Neural progenitor cell (in vitro differentiated cells): Measurements from ENCODE around the gene RAI14. TPM values are rescaled to one million over a fixed set of nuclear protein-coding genes. Genes with fewer than 3 reads are reported as not detected.

Experiments used
- DNase-seq: peaks from one replicate; pipeline ENCODE4 v3.0.0-alpha.2; 2016; ENCODE audit warnings: low spot score
- H2AFZ ChIP-seq: fragments of 200-600 bp; sonication (generic); replicated peaks from 2 replicates; pipeline ENCODE4 v1.6.1; 2016; ENCODE audit warnings: antibody characterized with exemption
- H3F3A ChIP-seq: fragments of 200-600 bp; sonication (generic); 2 replicates; pipeline ENCODE4 v1.6.1; 2016; ENCODE audit warnings: antibody characterized with exemption, low read depth
- H3K27ac ChIP-seq: fragments of 200-600 bp; sonication (generic); 2 replicates; pipeline ENCODE4 v1.5.1; 2016; ENCODE audit warnings: mild to moderate bottlenecking
- H3K27me3 ChIP-seq: fragments of 200-600 bp; sonication (generic); 2 replicates; pipeline ENCODE4 v1.6.1; 2016; ENCODE audit warnings: mild to moderate bottlenecking, moderate library complexity
- H3K36me3 ChIP-seq: fragments of 200-600 bp; sonication (generic); 2 replicates; pipeline ENCODE4 v1.5.1; 2016
- H3K4me1 ChIP-seq: fragments of 200-600 bp; sonication (generic); 2 replicates; pipeline ENCODE4 v1.6.1; 2016; ENCODE audit warnings: mixed run types
- H3K4me2 ChIP-seq: fragments of 200-600 bp; sonication (generic); 2 replicates; pipeline ENCODE4 v1.6.1; 2016
- H3K4me3 ChIP-seq: fragments of 200-600 bp; sonication (generic); 2 replicates; pipeline ENCODE4 v1.5.1; 2016
- H3K79me2 ChIP-seq: fragments of 200-600 bp; sonication (generic); 2 replicates; pipeline ENCODE4 v1.6.1; 2016; ENCODE audit warnings: low read depth
- H3K9ac ChIP-seq: fragments of 200-600 bp; sonication (generic); 2 replicates; pipeline ENCODE4 v1.6.1; 2016
- H3K9me3 ChIP-seq: fragments of 200-600 bp; sonication (generic); 2 replicates; pipeline ENCODE4 v1.5.1; 2016; ENCODE audit warnings: low read depth
- H4K20me1 ChIP-seq: fragments of 200-600 bp; sonication (generic); 2 replicates; pipeline ENCODE4 v1.6.1; 2016; ENCODE audit warnings: low read depth
- H3K27ac Mint-ChIP-seq: 3 replicates; pipeline ENCODE4 v1.8.0; 2021; ENCODE audit warnings: mixed read lengths
- H3K27me3 Mint-ChIP-seq: 2 replicates; pipeline ENCODE4 v1.8.0; 2022; ENCODE audit warnings: low read depth, mild to moderate bottlenecking, inconsistent platforms, moderate library complexity, mixed read lengths; ENCODE audit not compliant: insufficient read depth
- H3K36me3 Mint-ChIP-seq: 3 replicates; pipeline ENCODE4 v1.8.0; 2021; ENCODE audit warnings: mixed read lengths
- H3K4me1 Mint-ChIP-seq: 3 replicates; pipeline ENCODE4 v1.8.0; 2021; ENCODE audit warnings: mixed read lengths
- H3K4me3 Mint-ChIP-seq: 3 replicates; pipeline ENCODE4 v1.8.0; 2021; ENCODE audit warnings: mild to moderate bottlenecking, moderate library complexity, mixed read lengths
- H3K9me3 Mint-ChIP-seq: 3 replicates; pipeline ENCODE4 v1.8.0; 2020; ENCODE audit warnings: mixed read lengths
- CTCF ChIP-seq: fragments of 200-600 bp; sonication (generic); IDR thresholded peaks from 2 replicates; pipeline ENCODE4 v1.5.1; 2017; ENCODE audit warnings: antibody characterized with exemption, mild to moderate bottlenecking
- EZH2 ChIP-seq: fragments of 200-600 bp; sonication (generic); IDR thresholded peaks from 2 replicates; pipeline ENCODE4 v1.6.1; 2017; ENCODE audit warnings: antibody characterized with exemption, mild to moderate bottlenecking, moderate library complexity
- EZH2phosphoT487 ChIP-seq: fragments of 200-600 bp; sonication (generic); IDR thresholded peaks from 2 replicates; pipeline ENCODE4 v1.6.1; 2017; ENCODE audit warnings: antibody characterized with exemption
- total RNA-seq: library from RNA; depleted of rRNA; stranded (reverse); fragments of >200 nt; gene quantifications from 2 replicates; pipeline ENCODE4 v1.2.3, GENCODE V29; 2015; ENCODE audit warnings: low replicate concordance

Gene RAI14
- total RNA-seq, 1 donor from 2014 or later: 54.6 TPM

- DNase-seq: no peak
- H3K27me3 ChIP-seq: no peaks in the 10 kb centered on the region
- H3K9me3 ChIP-seq: no peaks in the 10 kb centered on the region
- no peak for TF ChIP-seq EZH2
- H3K27ac ChIP-seq: no peak overlapping the region
- no peaks in the 10 kb centered on the region for H3K4me1 Mint-ChIP-seq
- H3K36me3 ChIP-seq: no peaks in the 10 kb centered on the region
- no peaks in the 10 kb centered on the region for H4K20me1 ChIP-seq
- no peak overlapping the region for H2AFZ ChIP-seq
- peak overlapping the region; percentile 43 for H3K27ac Mint-ChIP-seq
- H3K4me1 ChIP-seq: no peaks in the 10 kb centered on the region
- H3F3A ChIP-seq: no peaks in the 10 kb centered on the region
- peaks cover 9% of the 10 kb centered on the region for H3K9me3 Mint-ChIP-seq
- no peaks in the 10 kb centered on the region for H3K36me3 Mint-ChIP-seq
- peaks cover 7% of the 10 kb centered on the region for H3K27me3 Mint-ChIP-seq
- H3K4me3 ChIP-seq: no peak overlapping the region
- no peak overlapping the region for H3K9ac ChIP-seq
- H3K4me2 ChIP-seq: no peak overlapping the region
- no peaks in the 10 kb centered on the region for H3K79me2 ChIP-seq
- H3K4me3 Mint-ChIP-seq: no peak overlapping the region
These were observed 7.3 kb upstream of the RAI14 start for GRCh38 chr5:34648840-34649158.

DNA sequence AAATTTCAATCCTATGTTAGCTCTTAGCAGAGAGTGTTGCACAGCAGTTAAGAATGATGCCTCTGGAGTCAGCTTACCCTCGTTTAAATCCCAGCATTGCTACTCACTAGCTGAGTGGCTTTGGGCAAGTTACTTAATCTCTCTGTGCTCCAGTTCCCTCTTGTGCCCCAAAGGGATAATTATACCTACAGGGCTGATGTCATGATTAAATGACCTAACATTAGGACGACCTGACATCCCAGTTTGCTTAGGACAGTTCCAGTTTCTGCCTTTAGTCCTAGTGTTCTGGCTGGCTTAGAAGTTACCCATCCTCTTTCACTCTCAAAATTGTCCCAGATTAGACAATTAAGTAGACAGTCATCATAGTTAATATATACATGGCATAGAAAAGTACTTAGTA, 4.3 kb upstream of the RAI14 start:
- H3K9ac ChIP-seq: no peak overlapping the region
- Mint-ChIP-seq H3K27me3 (peaks cover 9% of the 10 kb centered on the region), H3K9me3 (peaks cover 5% of the 10 kb centered on the region), H3K4me3 (no peak overlapping the region), H3K36me3 (no peaks in the 10 kb centered on the region), H3K27ac (no peak overlapping the region), H3K4me1 (peaks cover 8% of the 10 kb centered on the region)
- no peaks in the 10 kb centered on the region for H3K9me3 ChIP-seq
- H3K4me2 ChIP-seq: no peak overlapping the region
- no peak overlapping the region for H3K4me3 ChIP-seq
- no peak overlapping the region for H3K27ac ChIP-seq
- H3K36me3 ChIP-seq: no peaks in the 10 kb centered on the region
- no peaks in the 10 kb centered on the region for H3K4me1 ChIP-seq
- no peaks in the 10 kb centered on the region for H4K20me1 ChIP-seq
- no peak overlapping the region for H2AFZ ChIP-seq
- TF ChIP-seq EZH2: no peak
- TF ChIP-seq EZH2phosphoT487: no peak
- no peak for TF ChIP-seq CTCF
- no peak for DNase-seq
- H3K27me3 ChIP-seq: no peaks in the 10 kb centered on the region
- no peaks in the 10 kb centered on the region for H3K79me2 ChIP-seq
- peaks cover 25% of the 10 kb centered on the region for H3F3A ChIP-seq

GRCh38 chr5:34652466-34652865, 3.7 kb upstream of the RAI14 start:
- H3K36me3 Mint-ChIP-seq: no peaks in the 10 kb centered on the region
- H3K4me2 ChIP-seq: no peak overlapping the region

GRCh38 chr5:34652914-34653313, 3.2 kb upstream of the RAI14 start:
- no peak overlapping the region for H3K9ac ChIP-seq
- Mint-ChIP-seq H3K4me1 (peaks cover 12% of the 10 kb centered on the region), H3K36me3 (no peaks in the 10 kb centered on the region), H3K4me3 (no peak overlapping the region), H3K9me3 (peaks cover 2% of the 10 kb centered on the region), H3K27me3 (peaks cover 15% of the 10 kb centered on the region), H3K27ac (no peak overlapping the region)
- no peak overlapping the region for H2AFZ ChIP-seq
- H3K4me1 ChIP-seq: peaks cover 2% of the 10 kb centered on the region
- TF ChIP-seq EZH2phosphoT487 (no peak), CTCF (no peak), EZH2 (no peak)
- H3K27ac ChIP-seq: no peak overlapping the region
- no peak overlapping the region for H3K4me2 ChIP-seq
- peaks cover 37% of the 10 kb centered on the region for H3F3A ChIP-seq
- H3K36me3 ChIP-seq: no peaks in the 10 kb centered on the region
- no peaks in the 10 kb centered on the region for H3K9me3 ChIP-seq
- no peak for DNase-seq
- no peaks in the 10 kb centered on the region for H3K27me3 ChIP-seq
- H3K79me2 ChIP-seq: peaks cover 10% of the 10 kb centered on the region
- peaks cover 8% of the 10 kb centered on the region for H4K20me1 ChIP-seq
- no peak overlapping the region for H3K4me3 ChIP-seq

More at GRCh38 chr5:34652466-34652865, 3.7 kb upstream of the RAI14 start:
- Mint-ChIP-seq H3K4me1 (peaks cover 8% of the 10 kb centered on the region), H3K27ac (no peak overlapping the region), H3K4me3 (no peak overlapping the region), H3K9me3 (peaks cover 2% of the 10 kb centered on the region), H3K27me3 (peaks cover 13% of the 10 kb centered on the region)
- H3F3A ChIP-seq: peaks cover 32% of the 10 kb centered on the region
- TF ChIP-seq EZH2: no peak
- no peak for TF ChIP-seq CTCF
- no peak for TF ChIP-seq EZH2phosphoT487
- no peak overlapping the region for H3K9ac ChIP-seq
- H3K4me1 ChIP-seq: no peaks in the 10 kb centered on the region
- H3K36me3 ChIP-seq: no peaks in the 10 kb centered on the region
- no peak overlapping the region for H3K4me3 ChIP-seq
- no peak overlapping the region for H2AFZ ChIP-seq
- H3K9me3 ChIP-seq: no peaks in the 10 kb centered on the region
- H3K79me2 ChIP-seq: peaks cover 6% of the 10 kb centered on the region
- DNase-seq: no peak
- no peak overlapping the region for H3K27ac ChIP-seq
- H3K27me3 ChIP-seq: no peaks in the 10 kb centered on the region
- H4K20me1 ChIP-seq: peaks cover 3% of the 10 kb centered on the region
